ENCODE results near the gene LDLRAD1. TPM values are rescaled to one million over a fixed set of nuclear protein-coding genes. Genes with fewer than 3 reads are reported as not detected.

Gene LDLRAD1
- total RNA-seq, 3 donors from 2014 or later (not counting 1 experiment from before 2014, with no cell fraction given): not detected

GRCh38 chr1:53962395-53962794 is 55.6 kb downstream of the LDLRAD1 start:
- H3K36me3 ChIP-seq (ENCODE audit: control insufficient read depth, insufficient read depth, low read length): peaks cover 39% of the 10 kb centered on the region
- no peaks in the 10 kb centered on the region for H3K4me1 ChIP-seq (ENCODE audit: control insufficient read depth, insufficient read depth, low read length)
- H3K27me3 ChIP-seq (ENCODE audit: control insufficient read depth, insufficient read depth, low read length): no peaks in the 10 kb centered on the region
- no peak overlapping the region for H3K4me3 ChIP-seq (ENCODE audit: low read length)
- Mint-ChIP-seq H3K27ac (no peak overlapping the region), H3K4me1 (peaks cover 0 to 2% of the 10 kb centered on the region in 2 donors), H3K36me3 (peaks cover 11% of the 10 kb centered on the region), H3K27me3 (ENCODE audit: low read depth in 2 of 2) (no peaks in the 10 kb centered on the region), H3K4me3 (no peak overlapping the region), H3K9me3 (no peaks in the 10 kb centered on the region)
- TF ChIP-seq, protein P1, sequence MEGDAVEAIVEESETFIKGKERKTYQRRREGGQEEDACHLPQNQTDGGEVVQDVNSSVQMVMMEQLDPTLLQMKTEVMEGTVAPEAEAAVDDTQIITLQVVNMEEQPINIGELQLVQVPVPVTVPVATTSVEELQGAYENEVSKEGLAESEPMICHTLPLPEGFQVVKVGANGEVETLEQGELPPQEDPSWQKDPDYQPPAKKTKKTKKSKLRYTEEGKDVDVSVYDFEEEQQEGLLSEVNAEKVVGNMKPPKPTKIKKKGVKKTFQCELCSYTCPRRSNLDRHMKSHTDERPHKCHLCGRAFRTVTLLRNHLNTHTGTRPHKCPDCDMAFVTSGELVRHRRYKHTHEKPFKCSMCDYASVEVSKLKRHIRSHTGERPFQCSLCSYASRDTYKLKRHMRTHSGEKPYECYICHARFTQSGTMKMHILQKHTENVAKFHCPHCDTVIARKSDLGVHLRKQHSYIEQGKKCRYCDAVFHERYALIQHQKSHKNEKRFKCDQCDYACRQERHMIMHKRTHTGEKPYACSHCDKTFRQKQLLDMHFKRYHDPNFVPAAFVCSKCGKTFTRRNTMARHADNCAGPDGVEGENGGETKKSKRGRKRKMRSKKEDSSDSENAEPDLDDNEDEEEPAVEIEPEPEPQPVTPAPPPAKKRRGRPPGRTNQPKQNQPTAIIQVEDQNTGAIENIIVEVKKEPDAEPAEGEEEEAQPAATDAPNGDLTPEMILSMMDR (IDR thresholded peaks at IDR 0.05): no peak
- DNase-seq (no peak), ATAC-seq (no peak)
- H3K9me3 ChIP-seq (ENCODE audit: control insufficient read depth, insufficient read depth, low read length): no peaks in the 10 kb centered on the region
- intact Hi-C loops (cut with micrococcal nuclease): no loop called here
- H3K27ac ChIP-seq (ENCODE audit: low read length): no peak overlapping the region
- WGBS (ENCODE audit: insufficient coverage): 94% methylated on average over 3 of the region's 4 CpGs

DNA sequence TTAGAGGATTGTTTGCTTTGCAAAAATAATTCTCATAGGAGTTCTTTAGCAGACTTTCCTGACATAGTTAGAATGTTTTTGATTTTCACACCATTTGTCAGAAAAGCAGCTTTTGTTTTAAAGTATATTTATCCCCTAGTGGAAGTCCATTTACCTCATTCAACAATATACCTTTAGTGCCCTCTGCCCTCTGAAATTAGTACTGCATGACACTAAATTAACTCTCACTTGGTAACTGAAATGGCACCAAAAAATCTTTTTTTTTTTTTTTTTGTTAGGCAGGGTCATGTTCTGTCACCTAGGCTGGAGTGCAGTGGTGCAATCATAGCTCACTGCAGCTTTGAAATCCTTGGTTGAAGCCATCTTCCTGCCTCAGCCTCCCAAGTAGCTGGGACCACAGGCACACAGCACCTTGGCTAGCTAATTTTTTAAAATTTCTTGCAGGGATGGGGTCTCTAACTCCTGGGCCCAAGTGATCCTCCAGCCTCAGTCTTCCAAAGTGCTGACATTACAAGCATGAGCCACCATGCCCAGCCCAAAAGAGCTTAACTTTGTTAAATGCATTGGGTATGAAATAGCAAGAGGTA is 58.2 kb downstream of the LDLRAD1 start:
- peaks cover 0 to 10% of the 10 kb centered on the region in 2 donors for H3K4me1 Mint-ChIP-seq
- H3K9me3 Mint-ChIP-seq: no peaks in the 10 kb centered on the region
- intact Hi-C loops (cut with micrococcal nuclease): loop anchor here (1.0 kb wide), 2 partner anchors 81 to 98 kb away; no protein-coding TSS in a partner anchor
- Histone ChIP-seq H3K4me3 (ENCODE audit: low read length) (no peak overlapping the region), H3K36me3 (ENCODE audit: control insufficient read depth, insufficient read depth, low read length) (peaks cover 33% of the 10 kb centered on the region), H3K9me3 (ENCODE audit: control insufficient read depth, insufficient read depth, low read length) (no peaks in the 10 kb centered on the region), H3K27ac (ENCODE audit: low read length) (no peak overlapping the region), H3K4me1 (ENCODE audit: control insufficient read depth, insufficient read depth, low read length) (no peaks in the 10 kb centered on the region), H3K27me3 (ENCODE audit: control insufficient read depth, insufficient read depth, low read length) (no peaks in the 10 kb centered on the region)
- H3K36me3 Mint-ChIP-seq: no peaks in the 10 kb centered on the region
- no peaks in the 10 kb centered on the region for H3K27me3 Mint-ChIP-seq (ENCODE audit: low read depth in 2 of 2)
- peak; percentile 78 to 90 (median 78) for ATAC-seq
- TF ChIP-seq, protein P1 (IDR thresholded peaks at IDR 0.05): peak; percentile 76
- no peak overlapping the region for H3K27ac Mint-ChIP-seq
- H3K4me3 Mint-ChIP-seq: no peak overlapping the region
- DNase-seq: peak in 1 of 2 donors; percentile 72

Other genes with a start within 250 kb of the LDLRAD1 start
- 1 to 10 TPM; 4.3 to 6.3 (median 5.2) TPM for gene NDC1, start 179.9 kb downstream of the LDLRAD1 start, total RNA-seq
- 10 to 100 TPM; 13.2 to 20.8 (median 18.0) TPM for gene YIPF1, start 128.4 kb downstream of the LDLRAD1 start, total RNA-seq
- gene DIO1, start 124.0 kb downstream of the LDLRAD1 start, total RNA-seq: not detected
- 10 to 100 TPM; 41.5 to 54.6 (median 41.6) TPM for gene IFT25, start 72.5 kb downstream of the LDLRAD1 start, total RNA-seq
- 10 to 100 TPM in 2 of 3 donors, 1 to 10 TPM in 1; 8.9 to 11.1 (median 10.0) TPM for gene LRRC42, start 71.8 kb downstream of the LDLRAD1 start, total RNA-seq
- gene TMEM59, start 35.0 kb upstream of the LDLRAD1 start, total RNA-seq: 100 to 1,000 TPM; 187 to 202 (median 199) TPM
- 1 to 10 TPM; 5.1 to 9.5 (median 7.3) TPM for gene TCEANC2, start 35.4 kb upstream of the LDLRAD1 start, total RNA-seq
- under 1 TPM in 1 of 3 donors, not detected in 2; 0.30 TPM for gene CDCP2, start 134.8 kb upstream of the LDLRAD1 start, total RNA-seq
- gene CYB5RL, start 181.8 kb upstream of the LDLRAD1 start, total RNA-seq: 1 to 10 TPM; 5.6 to 6.7 (median 6.2) TPM
- 10 to 100 TPM; 23.0 to 31.9 (median 28.8) TPM for gene MRPL37, start 182.0 kb upstream of the LDLRAD1 start, total RNA-seq

All from natural killer cell (primary cell).